GM18517 (cell line): Measurements from ENCODE around the gene PPARG.

ENCODE experiments used
- ATAC-seq: cut with Tn5 transposase; IDR thresholded peaks from one replicate; pipeline ENCODE4 v1.9.1; 2021; ENCODE audit warnings: mild to moderate bottlenecking, moderate library complexity; ENCODE audit not compliant: unreplicated experiment

Gene PPARG

DNA sequence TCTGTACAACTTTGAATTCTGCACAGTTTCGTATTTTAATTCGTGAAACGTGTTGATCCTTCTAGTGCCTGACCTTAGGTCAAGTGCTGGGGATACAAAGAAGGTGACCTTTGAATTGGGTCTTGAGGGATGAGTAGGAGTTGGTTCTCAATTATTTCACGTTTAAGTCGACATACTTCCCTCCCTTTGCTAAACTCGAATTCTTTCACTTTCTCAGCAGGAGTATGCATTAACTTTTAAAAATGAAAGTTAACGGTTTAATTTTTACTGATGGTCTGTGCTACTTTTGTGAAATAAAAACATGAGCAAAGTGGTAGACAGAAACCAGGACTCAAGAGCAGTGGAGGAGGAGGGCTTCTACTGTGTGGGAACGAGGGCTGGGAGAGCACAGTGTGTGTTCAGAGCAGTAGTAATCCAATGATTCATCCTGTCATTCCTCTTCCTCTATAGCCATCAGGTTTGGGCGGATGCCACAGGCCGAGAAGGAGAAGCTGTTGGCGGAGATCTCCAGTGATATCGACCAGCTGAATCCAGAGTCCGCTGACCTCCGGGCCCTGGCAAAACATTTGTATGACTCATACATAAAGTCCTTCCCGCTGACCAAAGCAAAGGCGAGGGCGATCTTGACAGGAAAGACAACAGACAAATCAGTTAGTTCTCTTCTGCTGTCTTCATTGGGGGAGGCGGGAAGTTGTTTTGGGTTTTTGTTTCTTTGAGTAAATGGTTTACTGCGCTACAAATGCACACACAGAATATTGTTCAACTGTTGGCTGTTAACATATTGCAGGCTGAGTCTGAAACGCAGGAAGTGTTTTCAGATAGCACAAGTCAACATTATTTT, 116.8 kb downstream of the PPARG start:
- no peak for ATAC-seq

DNA sequence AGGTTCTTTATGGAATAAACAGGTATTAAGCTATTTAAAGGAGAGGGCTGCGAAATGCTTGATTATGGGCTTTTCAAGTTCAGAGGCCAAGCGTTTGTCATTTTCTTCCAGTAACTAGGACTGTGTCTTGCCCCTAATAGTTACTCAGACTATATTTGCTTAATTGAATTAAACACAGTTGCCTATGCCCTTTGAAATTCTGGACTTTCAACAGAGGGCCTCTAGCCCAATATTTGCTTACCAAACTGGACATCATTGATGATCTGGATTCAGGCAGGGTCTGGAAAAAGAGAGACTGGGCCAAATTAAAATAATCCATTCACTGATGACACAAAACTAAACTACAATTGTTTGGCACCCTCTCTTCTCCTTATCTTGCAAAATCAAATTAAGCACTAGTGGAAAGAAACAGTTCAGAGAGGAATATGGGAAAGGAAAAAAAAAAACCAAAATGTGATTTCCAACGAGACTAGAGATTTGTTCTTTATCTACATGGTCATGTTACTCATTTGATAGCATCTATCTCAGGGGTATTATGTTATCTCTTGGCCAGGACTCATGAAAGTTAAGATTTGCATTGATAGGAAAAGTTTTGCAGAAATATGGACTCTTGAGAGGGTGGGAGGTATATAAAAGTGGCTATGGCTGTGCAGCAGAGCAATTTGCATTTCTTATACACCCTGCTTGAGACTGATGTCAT, 120.3 kb downstream of the PPARG start:
- ATAC-seq, result no peak

DNA sequence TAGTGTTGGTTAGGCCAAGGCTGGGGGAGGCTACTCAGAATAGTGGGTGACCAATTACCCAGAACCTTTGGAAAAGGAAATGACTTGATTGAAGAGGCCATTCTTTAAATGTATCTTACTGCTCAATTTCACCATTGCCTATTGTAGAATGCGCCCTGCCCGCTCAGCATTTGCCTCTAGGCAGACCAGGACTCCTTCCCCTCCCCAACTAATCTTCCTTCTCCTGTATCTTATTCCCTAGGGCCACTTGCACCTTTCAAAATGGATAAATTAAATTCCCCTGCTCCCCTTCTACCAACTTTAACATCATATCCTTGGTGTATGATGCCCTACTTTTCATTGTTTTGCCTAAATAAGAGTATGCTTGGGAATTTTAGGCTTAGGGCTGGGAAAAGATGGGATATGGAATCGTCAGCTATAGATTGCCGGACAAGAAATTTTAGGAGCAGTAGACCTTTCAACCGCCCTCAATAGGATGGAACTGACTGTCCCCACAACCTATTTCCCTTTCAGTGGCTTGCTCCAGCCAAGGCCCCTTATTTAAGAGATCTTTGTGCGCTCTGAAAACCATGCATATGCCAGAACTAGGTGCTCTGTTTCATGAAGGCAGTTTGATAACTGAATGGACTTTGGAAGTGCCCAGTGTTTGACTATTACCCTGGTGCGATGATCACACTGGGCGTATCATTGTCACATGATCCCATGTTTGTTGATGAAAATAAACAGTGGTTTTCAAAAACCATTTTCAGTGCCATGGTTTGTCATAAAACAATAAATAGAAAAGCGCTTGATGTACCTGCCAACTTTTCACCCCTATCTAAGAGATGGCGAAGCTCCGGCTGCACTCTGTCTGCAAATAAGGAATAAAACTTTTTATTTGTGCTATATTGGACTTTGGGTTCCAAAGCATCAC, 121.1 kb downstream of the PPARG start:
- no peak for ATAC-seq

DNA sequence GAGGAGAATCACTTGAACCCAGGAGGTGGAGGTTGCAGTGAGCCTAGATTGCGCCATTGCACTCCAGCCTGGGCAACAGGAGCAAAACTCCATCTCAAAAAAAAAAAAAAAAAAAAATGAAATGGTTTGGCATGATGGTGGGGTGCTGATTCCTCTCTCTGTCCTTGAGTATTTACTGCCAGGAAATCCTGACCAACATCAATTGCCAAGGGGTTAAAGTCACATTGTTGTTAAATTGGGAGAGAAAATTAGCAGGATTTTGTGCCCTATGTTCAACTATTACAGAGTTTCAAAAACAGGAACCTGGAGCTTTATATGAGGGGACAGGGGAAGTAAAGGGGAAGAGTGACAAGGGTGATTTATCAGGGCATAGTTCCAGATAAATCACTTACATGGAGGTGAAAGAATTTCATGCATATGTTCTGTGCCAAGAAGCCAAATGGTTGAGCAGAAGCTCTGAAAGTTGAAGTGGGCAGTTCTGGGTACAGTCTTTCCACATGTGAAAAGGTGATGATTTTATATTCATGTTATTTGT, 124.9 kb downstream of the PPARG start:
- no peak for ATAC-seq

DNA sequence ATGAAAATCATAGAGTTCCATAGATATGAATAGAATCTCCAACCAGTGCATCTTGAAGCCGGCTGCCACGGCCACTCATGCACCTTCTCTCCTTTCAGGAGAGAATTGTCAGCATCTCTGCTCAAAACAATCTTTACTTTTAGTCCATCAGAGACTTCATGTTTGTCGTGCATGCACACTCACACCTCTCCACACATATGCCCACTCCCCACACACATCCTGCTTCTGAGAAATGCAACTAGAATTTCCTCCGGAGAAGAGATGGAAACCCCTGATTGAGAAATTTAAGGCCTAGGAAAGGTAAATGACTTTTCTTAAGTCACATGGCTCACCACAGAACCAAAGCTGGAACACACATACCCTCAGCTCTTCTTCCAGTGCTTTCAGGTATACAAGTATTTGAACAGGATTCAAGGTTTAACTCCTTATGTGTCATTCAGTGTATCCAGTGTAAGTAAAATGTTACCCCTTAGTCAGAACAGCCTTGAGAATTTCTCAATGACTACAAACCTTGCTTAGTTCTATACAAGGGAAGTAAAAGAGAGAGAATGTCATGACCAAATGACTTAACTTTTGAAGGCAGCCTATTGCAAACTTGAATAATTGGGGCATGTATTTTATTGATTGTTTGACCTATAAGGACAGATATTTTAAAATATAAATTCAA, 126.3 kb downstream of the PPARG start:
- no peak for ATAC-seq

DNA sequence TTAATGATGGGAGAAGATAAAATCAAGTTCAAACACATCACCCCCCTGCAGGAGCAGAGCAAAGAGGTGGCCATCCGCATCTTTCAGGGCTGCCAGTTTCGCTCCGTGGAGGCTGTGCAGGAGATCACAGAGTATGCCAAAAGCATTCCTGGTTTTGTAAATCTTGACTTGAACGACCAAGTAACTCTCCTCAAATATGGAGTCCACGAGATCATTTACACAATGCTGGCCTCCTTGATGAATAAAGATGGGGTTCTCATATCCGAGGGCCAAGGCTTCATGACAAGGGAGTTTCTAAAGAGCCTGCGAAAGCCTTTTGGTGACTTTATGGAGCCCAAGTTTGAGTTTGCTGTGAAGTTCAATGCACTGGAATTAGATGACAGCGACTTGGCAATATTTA, 127.9 kb downstream of the PPARG start:
- ATAC-seq, result no peak

DNA sequence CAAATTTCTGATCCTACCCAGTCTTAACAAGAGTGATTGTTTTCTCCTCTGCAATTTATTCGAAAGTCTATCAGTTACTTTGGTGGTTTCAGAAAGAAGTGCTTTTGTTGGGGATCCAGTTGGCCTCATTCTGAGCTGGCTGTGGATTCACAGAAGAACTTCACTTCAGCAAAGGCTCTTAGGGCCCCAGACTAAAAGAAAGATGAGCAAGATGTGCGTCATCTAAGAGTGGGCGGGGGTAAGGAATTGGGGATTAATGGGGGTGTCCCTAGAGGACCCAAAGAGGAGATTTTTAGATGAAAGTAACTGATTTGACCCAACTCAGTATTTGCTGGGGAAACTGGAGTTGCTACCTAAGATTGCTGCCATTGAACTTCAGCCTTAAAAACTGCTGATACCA, 131.5 kb downstream of the PPARG start:
- ATAC-seq, result no peak

DNA sequence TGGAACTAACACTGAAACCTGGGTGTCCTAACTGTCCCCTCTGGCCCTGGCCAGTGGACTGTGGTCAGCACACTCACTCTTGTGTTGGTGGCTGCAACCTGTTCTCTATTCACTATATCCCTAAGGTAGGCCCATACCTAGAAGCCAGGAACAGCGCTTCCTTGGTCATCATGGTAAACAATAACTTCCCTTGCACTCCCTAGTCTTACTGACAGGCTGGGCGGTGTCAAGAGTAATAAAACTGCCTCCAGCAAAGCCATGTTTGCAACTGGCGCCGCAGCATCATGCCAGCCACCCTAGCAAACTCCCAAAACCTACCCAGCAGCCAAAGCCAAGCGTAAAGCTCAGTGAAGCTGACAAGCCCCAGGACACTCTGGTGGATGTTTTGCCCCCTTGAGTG, 132.3 kb downstream of the PPARG start:
- no peak for ATAC-seq

DNA sequence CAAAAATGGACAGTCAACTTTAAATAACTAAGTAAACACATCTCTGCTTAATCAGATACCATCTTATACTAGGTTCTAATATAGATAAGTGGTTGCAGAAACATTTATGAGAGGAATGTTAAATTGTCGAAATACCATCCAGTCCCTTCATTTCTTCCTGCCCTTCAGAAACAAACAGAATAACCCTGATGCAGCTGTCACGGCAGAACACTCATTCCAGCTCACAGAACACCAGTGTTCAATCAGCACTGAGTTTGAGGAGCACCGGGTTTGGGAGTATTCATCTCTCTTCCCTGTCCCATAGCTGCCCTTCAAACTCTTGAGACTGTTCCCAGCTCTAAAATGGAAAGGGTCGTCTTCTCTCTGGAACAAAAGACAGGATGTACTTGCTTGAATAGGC, 134.3 kb downstream of the PPARG start:
- no peak for ATAC-seq

DNA sequence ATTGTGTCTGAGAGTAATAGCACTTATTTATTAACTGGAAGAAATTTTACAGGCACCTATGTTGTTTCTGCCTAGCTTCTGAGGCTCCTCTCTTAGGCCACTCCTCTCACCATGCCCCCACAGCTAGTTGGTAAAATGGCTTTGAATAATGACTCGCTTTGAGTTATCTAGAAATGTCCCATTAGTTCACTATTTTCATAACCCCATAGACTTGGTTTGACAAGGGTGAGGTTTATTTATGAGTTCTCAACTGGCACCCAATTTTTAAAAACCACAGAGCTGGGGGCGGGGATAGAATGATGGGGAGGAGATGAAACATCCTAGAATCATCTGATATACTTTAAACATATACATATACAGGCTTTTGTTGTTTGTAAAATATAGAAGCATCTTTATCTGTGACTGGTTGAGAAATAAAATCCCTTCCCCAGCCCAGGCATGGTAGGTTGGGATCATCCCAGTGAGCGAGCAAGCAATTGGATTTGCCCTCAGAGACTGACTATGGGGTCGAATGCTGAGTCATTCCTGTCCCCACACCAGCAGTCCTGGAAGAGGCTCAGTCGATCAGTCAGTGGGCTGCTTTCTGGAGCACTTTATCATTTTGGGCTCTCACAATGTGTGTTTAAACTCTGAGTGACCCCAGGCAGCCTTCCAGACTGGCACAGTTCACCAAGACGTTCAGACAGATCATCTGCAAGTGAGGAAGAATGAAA, 135.2 kb downstream of the PPARG start:
- no peak for ATAC-seq

DNA sequence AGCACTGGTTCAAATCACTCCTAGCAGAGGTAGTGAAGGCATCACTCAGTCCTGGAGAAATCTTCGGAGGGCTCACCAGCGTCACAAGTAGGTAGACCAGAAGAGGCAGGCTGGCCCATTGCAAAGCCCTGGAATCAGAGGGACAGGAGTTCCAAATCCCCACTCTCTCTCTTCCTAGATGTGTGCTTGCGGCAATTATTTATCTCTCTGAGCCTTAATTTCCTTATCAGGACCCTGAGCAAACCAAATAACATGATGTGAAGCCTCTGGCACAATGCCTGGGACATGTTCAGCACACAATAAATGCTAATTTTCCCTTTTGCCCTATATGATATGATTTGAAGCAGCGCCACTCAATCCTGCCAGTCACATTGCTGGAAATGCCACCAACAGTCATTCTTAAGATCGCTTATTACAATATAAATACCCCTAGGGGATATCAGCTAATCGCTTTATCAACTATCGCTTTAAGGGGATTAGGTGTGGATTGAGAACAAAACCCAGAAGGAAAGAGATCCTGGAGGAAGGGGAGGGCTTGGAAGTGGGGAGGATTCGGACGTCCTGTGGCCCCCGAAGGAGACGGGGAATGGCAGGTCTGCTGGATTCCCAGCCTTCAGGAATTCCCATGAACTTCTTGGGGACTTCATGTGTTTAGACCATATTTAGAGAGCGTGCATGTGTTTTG, 135.9 kb downstream of the PPARG start:
- no peak for ATAC-seq

DNA sequence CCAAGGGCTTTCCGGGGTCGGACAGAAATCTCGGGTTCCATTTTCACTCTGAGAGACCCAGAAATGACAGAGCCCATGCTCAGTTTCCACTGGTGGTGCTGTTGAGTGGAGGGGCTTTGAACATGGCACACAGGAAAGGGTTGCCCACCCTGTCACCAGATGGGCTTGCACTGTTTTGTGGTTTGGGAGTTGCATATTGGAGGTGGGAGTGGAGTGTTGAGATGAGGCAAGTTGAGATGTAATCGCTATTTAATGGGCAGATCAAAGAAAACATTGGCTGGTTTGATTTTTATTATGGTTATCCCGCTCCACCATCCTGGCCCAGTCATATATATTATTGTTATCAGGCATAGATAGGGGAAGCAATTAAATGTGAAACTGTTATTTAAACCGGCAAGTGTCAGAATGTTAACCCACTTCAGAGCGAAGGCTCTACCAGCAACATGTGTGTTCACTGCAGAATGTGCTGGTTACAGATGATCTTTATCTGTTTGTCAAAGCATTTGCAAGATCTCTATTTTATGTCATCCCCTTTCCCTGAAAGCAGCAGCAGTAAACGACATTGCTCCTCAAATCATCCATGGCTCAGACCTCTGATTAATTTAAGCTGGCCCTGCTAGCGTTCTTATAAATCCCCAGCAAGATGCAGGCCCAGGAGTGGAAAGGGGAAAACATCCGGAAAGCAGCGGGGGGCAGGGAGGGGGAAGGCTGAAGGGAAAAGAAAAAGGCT, 137.1 kb downstream of the PPARG start:
- ATAC-seq, result no peak

DNA sequence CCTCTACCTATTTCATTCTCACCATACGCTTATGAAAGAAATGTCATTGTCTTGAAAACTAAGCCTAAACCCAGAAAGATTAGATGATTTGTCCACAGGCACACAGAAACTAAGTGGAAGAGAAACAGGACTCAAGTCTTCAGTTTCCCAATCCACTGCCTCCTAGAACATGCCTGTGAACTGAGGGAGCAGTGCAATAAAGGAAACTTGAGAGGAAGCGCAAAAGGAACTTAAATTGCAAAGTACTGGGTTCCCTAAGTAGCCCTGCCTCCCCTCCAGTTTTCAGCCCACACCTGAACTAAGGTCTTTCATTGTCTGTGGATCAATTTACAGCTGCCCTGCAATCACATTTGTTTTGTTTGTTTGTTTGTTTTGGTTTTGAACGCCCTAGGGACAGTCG, 138.7 kb downstream of the PPARG start:
- no peak for ATAC-seq

DNA sequence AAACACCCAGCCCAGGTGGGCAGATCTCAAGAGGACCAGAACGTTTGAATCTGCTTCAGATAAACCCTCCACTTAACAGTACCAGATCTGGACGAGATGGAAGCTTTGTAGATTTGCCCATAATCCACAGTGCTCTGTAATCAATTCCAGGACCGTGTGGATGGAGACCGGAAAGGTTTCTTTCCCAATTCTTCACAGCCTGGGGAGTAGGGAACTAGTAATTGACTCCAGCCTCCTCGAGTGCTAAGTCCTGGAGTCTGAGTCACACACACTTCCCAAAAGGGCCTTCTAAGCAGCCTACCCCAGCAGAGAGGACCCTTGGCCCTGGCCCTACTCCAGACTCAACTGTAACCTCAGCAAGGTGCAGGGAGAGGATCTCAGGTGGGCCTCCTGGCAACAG, 139.3 kb downstream of the PPARG start:
- no peak for ATAC-seq

DNA sequence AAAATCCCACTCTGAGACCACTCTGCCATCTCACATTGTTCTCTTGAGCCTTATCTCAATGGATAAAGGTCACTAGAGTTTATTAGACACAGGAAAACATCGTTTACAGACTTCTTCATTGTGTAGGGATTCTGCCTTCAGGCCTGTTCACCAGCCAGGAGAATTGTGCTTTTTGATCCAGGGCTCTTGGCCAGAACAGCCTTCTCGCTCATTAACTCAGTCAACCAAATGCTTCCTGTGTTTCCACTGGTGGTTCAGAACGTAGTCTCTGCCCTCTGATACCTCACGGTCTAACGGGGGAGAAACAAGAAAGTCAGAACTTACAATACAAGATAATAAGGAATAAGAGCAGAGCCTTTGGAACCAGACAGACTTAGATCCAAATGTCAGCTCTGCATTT, 141.2 kb downstream of the PPARG start:
- no peak for ATAC-seq

DNA sequence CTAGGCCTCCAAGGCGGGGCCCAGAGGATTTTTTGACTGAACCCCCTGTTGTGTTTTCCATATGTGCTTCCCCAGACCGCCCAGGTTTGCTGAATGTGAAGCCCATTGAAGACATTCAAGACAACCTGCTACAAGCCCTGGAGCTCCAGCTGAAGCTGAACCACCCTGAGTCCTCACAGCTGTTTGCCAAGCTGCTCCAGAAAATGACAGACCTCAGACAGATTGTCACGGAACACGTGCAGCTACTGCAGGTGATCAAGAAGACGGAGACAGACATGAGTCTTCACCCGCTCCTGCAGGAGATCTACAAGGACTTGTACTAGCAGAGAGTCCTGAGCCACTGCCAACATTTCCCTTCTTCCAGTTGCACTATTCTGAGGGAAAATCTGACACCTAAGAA, 145.0 kb downstream of the PPARG start:
- no peak for ATAC-seq

DNA sequence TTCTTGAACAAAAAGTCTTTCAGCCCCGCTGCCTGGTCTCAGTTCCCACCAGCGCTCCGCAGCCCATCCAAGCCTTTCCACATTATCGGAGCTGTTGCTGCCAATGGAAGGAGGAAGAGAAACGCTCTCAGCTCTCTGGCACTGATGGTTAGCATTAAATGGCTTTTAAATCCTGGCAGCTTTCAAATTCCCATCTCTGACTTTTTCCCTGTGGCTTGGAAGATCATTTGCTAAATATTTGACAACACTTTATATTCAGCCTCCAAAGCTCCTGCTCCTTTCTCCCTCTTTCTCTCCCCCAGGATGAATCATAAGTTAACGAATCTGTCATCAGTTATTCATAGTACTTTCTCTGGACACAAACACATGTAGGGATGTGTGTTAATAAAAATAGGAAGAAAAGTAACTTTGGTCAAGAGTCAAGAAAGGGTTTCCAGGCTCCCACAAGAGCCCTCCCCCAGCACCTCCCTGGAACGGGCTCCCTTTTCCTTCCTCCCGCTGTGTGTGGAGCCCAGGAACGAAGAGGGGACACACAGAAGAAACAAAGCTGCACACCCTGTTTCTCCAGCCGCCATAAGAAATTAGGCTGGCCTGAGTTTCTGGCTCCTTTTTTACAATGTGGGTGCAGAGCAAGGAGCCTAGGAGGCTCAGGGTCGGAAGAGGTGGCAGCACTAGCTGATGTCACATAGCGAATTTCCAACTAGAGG, 147.8 kb downstream of the PPARG start:
- ATAC-seq, result no peak

DNA sequence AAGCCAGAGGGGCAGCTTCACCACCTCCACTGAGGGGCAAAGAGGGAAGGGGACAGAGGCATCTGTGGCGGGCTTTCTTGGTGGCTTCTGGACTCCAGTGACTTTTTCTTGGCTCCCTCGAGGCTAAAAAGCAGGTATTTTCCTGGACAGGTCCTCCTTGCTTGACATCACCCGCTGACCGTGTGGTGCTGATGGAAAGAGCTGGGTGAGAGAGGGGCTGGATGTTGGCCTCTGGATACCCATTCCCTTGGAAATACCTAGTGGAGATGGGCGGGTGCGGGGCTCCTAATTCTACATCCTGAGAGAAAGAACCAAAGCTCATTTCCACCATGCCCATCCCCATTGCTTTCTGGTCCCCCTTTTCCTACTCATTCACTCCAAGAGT, 148.3 kb downstream of the PPARG start:
- ATAC-seq, result no peak
